PC-9 (cell line): ENCODE measurements around the gene NMS.

Experiments used
- CTCF ChIP-seq: fragments of 200-600 bp; sonication (generic); conservative IDR thresholded peaks from 2 replicates; pipeline ENCODE4 v1.6.1; 2017; ENCODE audit warnings: mixed run types, antibody characterized with exemption, mild to moderate bottlenecking, moderate library complexity
- EZH2 ChIP-seq: fragments of 200-600 bp; sonication (generic); IDR thresholded peaks from 2 replicates; pipeline ENCODE4 v1.8.0; 2017; ENCODE audit warnings: antibody characterized with exemption, low read depth

DNA sequence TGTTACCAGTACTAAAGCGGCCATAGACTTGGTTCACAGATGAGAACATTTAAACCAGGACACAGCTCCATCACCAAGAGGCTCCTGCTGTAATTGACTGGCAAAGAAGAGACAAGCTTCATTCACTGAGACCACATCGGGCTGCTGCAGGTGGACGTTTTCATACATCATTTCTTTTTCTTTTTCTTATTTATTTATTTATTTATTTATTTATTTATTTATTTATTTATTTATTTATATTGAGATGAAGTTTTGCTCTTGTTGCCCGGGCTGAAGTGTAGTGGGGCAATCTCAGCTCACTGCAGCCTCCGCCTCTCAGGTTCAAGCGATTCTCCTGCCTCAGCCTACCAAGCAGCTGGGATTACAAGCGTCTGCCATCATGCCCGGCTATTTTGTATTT is 58.9 kb downstream of the NMS start:
- TF ChIP-seq CTCF: no peak
- TF ChIP-seq EZH2: no peak
